ENCODE data around the gene MITF.

MITF gene

GRCh38 chr3:70006089-70006488 lies 266.8 kb downstream of the MITF start:
- H3K4me3 ChIP-seq (ENCODE audit: low read depth, low read length), result no peak overlapping the region
- DNase-seq (ENCODE audit: low read depth), result peak; percentile 13
- no peak for TF ChIP-seq CTCF (conservative IDR thresholded peaks at IDR 0.05; ENCODE audit: low read depth, low read length)

- TF ChIP-seq CTCF (conservative IDR thresholded peaks at IDR 0.05; ENCODE audit: low read depth, low read length), result no peak
- no peak for DNase-seq (ENCODE audit: low read depth)
- H3K4me3 ChIP-seq (ENCODE audit: low read depth, low read length), result no peak overlapping the region
These were observed 271.1 kb downstream of the MITF start for GRCh38 chr3:70010346-70010745.

GRCh38 chr3:70011582-70011981 lies 272.3 kb downstream of the MITF start:
- no peak overlapping the region for H3K4me3 ChIP-seq (ENCODE audit: low read depth, low read length)
- DNase-seq (ENCODE audit: low read depth), result peak; percentile 56
- TF ChIP-seq CTCF (conservative IDR thresholded peaks at IDR 0.05; ENCODE audit: low read depth, low read length), result no peak
